ENCODE results near the gene BANF2. TPM values are rescaled to one million over a fixed set of nuclear protein-coding genes. Genes with fewer than 3 reads are reported as not detected.

BANF2 gene
- total and polyA plus RNA-seq, 10 of the 15 experiments (the other 5 are each of a cell fraction or from before 2014, with no cell fraction given) = not detected

GRCh38 chr20:17660667-17661066, 39.1 kb upstream of the BANF2 start:
- POLR2A ChIA-PET = no interaction called here
- in situ Hi-C loops (cut with MboI) (no loop called here), intact Hi-C loops (cut with micrococcal nuclease; ENCODE audit: unreplicated experiment) (no loop called here)
- no peaks in the 10 kb centered on the region; the same call in 1 of the 3 replicates for H3K9me3 ChIP-seq (replicated peaks; ENCODE audit: control insufficient read depth, insufficient read depth, low read length)
- DNase-seq (ENCODE audit: low read depth, low spot score) (no peak), FAIRE-seq (no peak), ATAC-seq (no peak)
- 0 out of 2 replicates have a peak, but pooled peaks cover 2% of the 10 kb centered on the region for H4K20me1 ChIP-seq (ENCODE audit: control insufficient read depth, insufficient read depth)
- WGBS (ENCODE audit: insufficient coverage, insufficient replicate concordance, low lambda C conversion rate, missing lambda C conversion rate) = 81% methylated on average over 6 of the region's 6 CpGs
- H3K27me3 ChIP-seq (replicated peaks in 1 of 2; ENCODE audit: control insufficient read depth in 2 of 2, insufficient read depth in 2 of 2, low read length in 1 of 2) = no peaks in the 10 kb centered on the region
- H3K9ac ChIP-seq (ENCODE audit: control insufficient read depth, insufficient read depth, low read length) = no peak overlapping the region
- no peak overlapping the region for H3K4me3 ChIP-seq
- peaks cover 13% of the 10 kb centered on the region for H3K4me1 ChIP-seq (ENCODE audit: control insufficient read depth, insufficient read depth, low read length)
- no peak overlapping the region for H2AFZ ChIP-seq (ENCODE audit: control insufficient read depth, low read depth, low read length)
- no peak overlapping the region for H3K4me2 ChIP-seq (ENCODE audit: control insufficient read depth, insufficient read depth)
- CTCF ChIA-PET = no interaction called here
- RAD21 ChIA-PET (ENCODE audit: unreplicated experiment) = no interaction called here
- SMC1A ChIA-PET (ENCODE audit: uncharacterized antibody, unreplicated experiment) = no interaction called here
- peaks cover 19% of the 10 kb centered on the region for H3K79me2 ChIP-seq (ENCODE audit: control insufficient read depth, insufficient read depth, low read length)
- BruUV-seq (replicated peaks) = no TSS peak
- H3K27ac ChIP-seq (ENCODE audit: control insufficient read depth, insufficient read depth) = no peak overlapping the region
- peaks cover 2% of the 10 kb centered on the region in 2 experiments; a peak in 2 of 4 replicates for H3K36me3 ChIP-seq (ENCODE audit: control insufficient read depth in 2 of 2, insufficient read depth in 2 of 2, low read length in 1 of 2)
- no peak for TF ChIP-seq FOXK2 (IDR thresholded peaks at IDR 0.05)
- TF ChIP-seq FOS (IDR thresholded peaks at IDR 0.05; ENCODE audit: borderline replicate concordance, extremely low read depth, insufficient read length) = no peak
- TF ChIP-seq, protein P1, sequence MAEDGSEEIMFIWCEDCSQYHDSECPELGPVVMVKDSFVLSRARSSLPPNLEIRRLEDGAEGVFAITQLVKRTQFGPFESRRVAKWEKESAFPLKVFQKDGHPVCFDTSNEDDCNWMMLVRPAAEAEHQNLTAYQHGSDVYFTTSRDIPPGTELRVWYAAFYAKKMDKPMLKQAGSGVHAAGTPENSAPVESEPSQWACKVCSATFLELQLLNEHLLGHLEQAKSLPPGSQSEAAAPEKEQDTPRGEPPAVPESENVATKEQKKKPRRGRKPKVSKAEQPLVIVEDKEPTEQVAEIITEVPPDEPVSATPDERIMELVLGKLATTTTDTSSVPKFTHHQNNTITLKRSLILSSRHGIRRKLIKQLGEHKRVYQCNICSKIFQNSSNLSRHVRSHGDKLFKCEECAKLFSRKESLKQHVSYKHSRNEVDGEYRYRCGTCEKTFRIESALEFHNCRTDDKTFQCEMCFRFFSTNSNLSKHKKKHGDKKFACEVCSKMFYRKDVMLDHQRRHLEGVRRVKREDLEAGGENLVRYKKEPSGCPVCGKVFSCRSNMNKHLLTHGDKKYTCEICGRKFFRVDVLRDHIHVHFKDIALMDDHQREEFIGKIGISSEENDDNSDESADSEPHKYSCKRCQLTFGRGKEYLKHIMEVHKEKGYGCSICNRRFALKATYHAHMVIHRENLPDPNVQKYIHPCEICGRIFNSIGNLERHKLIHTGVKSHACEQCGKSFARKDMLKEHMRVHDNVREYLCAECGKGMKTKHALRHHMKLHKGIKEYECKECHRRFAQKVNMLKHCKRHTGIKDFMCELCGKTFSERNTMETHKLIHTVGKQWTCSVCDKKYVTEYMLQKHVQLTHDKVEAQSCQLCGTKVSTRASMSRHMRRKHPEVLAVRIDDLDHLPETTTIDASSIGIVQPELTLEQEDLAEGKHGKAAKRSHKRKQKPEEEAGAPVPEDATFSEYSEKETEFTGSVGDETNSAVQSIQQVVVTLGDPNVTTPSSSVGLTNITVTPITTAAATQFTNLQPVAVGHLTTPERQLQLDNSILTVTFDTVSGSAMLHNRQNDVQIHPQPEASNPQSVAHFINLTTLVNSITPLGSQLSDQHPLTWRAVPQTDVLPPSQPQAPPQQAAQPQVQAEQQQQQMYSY (CRISPR knock-in tag; IDR thresholded peaks at IDR 0.05) = no peak
- TF ChIP-seq JUNB (IDR thresholded peaks at IDR 0.05) = no peak
- no peak for TF ChIP-seq CBFB (IDR thresholded peaks at IDR 0.05; ENCODE audit: low read depth)
- TF ChIP-seq NRF1 (conservative IDR thresholded peaks at IDR 0.05; ENCODE audit: low read depth, low read length) = no peak
- TF ChIP-seq ZBED1 (IDR thresholded peaks at IDR 0.05; ENCODE audit: borderline replicate concordance) = no peak
- no peak for TF ChIP-seq SREBF1 (IDR thresholded peaks at IDR 0.05; ENCODE audit: low read length)
- TF ChIP-seq MTA3 (IDR thresholded peaks at IDR 0.05; ENCODE audit: borderline replicate concordance, low read length) = no peak
- no peak for TF ChIP-seq SPI1 (IDR thresholded peaks at IDR 0.05; ENCODE audit: borderline replicate concordance, insufficient read depth, low read depth, low read length)
- TF ChIP-seq, protein P2, sequence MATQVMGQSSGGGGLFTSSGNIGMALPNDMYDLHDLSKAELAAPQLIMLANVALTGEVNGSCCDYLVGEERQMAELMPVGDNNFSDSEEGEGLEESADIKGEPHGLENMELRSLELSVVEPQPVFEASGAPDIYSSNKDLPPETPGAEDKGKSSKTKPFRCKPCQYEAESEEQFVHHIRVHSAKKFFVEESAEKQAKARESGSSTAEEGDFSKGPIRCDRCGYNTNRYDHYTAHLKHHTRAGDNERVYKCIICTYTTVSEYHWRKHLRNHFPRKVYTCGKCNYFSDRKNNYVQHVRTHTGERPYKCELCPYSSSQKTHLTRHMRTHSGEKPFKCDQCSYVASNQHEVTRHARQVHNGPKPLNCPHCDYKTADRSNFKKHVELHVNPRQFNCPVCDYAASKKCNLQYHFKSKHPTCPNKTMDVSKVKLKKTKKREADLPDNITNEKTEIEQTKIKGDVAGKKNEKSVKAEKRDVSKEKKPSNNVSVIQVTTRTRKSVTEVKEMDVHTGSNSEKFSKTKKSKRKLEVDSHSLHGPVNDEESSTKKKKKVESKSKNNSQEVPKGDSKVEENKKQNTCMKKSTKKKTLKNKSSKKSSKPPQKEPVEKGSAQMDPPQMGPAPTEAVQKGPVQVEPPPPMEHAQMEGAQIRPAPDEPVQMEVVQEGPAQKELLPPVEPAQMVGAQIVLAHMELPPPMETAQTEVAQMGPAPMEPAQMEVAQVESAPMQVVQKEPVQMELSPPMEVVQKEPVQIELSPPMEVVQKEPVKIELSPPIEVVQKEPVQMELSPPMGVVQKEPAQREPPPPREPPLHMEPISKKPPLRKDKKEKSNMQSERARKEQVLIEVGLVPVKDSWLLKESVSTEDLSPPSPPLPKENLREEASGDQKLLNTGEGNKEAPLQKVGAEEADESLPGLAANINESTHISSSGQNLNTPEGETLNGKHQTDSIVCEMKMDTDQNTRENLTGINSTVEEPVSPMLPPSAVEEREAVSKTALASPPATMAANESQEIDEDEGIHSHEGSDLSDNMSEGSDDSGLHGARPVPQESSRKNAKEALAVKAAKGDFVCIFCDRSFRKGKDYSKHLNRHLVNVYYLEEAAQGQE (IDR thresholded peaks at IDR 0.05; ENCODE audit: low read depth, low read length) = no peak
- TF ChIP-seq ZBTB40 (IDR thresholded peaks at IDR 0.05; ENCODE audit: borderline replicate concordance) = no peak
- TF ChIP-seq TAF1 (IDR thresholded peaks at IDR 0.05; ENCODE audit: borderline replicate concordance, low read depth, low read length) = no peak
- no peak for TF ChIP-seq ZNF274 (IDR thresholded peaks at IDR 0.05; ENCODE audit: insufficient read depth, insufficient read length)
- TF ChIP-seq KLF5 (IDR thresholded peaks at IDR 0.05; ENCODE audit: partially characterized antibody) = no peak
